SK-N-MC (cell line): ENCODE data around the gene TSPAN3.

Source experiments
- EZH2 ChIP-seq: fragments of 200-600 bp; sonication (generic); IDR thresholded peaks from one replicate; pipeline ENCODE4 v1.6.1; 2017; ENCODE audit warnings: antibody characterized with exemption
- POLR2AphosphoS5 ChIP-seq: IDR thresholded peaks from 2 replicates; pipeline ENCODE4 v1.6.1; 2012; ENCODE audit warnings: mild to moderate bottlenecking, low read depth, low read length, borderline replicate concordance

DNA sequence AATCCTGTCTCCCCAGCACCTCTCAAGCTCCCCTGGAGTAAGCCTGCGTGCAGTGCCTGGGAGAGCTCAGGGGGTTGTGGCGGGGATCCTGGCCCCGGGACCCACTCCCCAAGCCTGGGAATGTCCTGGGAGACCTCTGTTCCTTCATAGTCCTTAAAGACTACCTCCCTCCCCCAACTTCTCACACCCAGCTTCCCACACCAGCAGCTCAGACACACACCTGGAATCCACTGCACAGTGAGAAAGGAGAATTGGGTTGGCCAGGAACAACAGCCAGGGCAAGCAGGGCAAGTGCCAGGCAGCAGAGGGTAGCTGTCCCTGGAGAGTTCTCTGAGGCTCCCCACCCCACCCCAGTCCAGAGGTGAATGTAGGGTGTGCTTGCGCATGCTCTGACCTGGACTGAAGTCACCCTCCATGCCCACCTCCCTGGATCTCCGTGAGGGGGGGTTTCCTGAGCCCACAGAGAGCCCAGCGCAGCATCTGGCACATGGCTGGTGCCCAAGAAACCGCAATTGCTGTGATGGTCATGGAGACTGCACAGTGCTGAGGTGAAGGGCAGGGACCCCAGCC lies 53.7 kb downstream of the TSPAN3 start:
- no peak for TF ChIP-seq POLR2AphosphoS5
- no peak for TF ChIP-seq EZH2
